Kidney (tissue), 14 donors: ENCODE measurements around the gene HLA-F. TPM values are rescaled to one million over a fixed set of nuclear protein-coding genes. Genes with fewer than 3 reads are reported as not detected.

Source experiments
- DNase-seq, 5 donors: peaks; one replicate each; pipeline ENCODE4 v3.0.0-alpha.2; 2013 to 2020
- FAIRE-seq: peaks from 2 replicates; lab custom pipeline; 2012; peaks lifted over from hg19 to GRCh38; lab: Jason Lieb, UNC
- H3K27ac ChIP-seq, 2 donors: one replicate each; pipeline ENCODE4 v1.7.0; 2013; ENCODE audit warnings: low read depth in 2 of 2, low read length in 2 of 2, inconsistent platforms in 1 of 2
- H3K27me3 ChIP-seq: one replicate; pipeline ENCODE4 v1.7.1; 2013; ENCODE audit warnings: low read length, inconsistent platforms; ENCODE audit not compliant: control insufficient read depth, insufficient read depth
- H3K36me3 ChIP-seq, 3 donors: one replicate each; pipeline versions ENCODE4 v1.7.0 to v1.7.1; 2013; ENCODE audit warnings: low read length in 3 of 3, control low read depth in 1 of 3, inconsistent platforms in 1 of 3; ENCODE audit not compliant: insufficient read depth in 3 of 3, control insufficient read depth in 2 of 3
- H3K4me1 ChIP-seq, 3 donors: one replicate each; pipeline versions ENCODE4 v1.7.0 to v1.7.1; 2013; ENCODE audit warnings: low read length in 3 of 3, inconsistent platforms in 1 of 3, low read depth in 1 of 3; ENCODE audit not compliant: control insufficient read depth in 2 of 3, insufficient read depth in 2 of 3
- H3K4me3 ChIP-seq, 3 donors: one replicate each; pipeline versions ENCODE4 v1.7.0 to v1.8.1; 2013; ENCODE audit warnings: low read length in 3 of 3, control low read depth in 1 of 3, inconsistent platforms in 1 of 3
- H3K9ac ChIP-seq, 3 donors: one replicate each; pipeline versions ENCODE4 v1.7.0 to v1.7.1; 2013; ENCODE audit warnings: low read length in 3 of 3, control low read depth in 1 of 3, inconsistent platforms in 1 of 3
- H3K9me3 ChIP-seq, 3 donors: one replicate each; pipeline versions ENCODE4 v1.7.0 to v1.7.1; 2013; ENCODE audit warnings: low read length in 3 of 3, control low read depth in 1 of 3, inconsistent platforms in 1 of 3; ENCODE audit not compliant: control insufficient read depth in 2 of 3, insufficient read depth in 1 of 3
- intact Hi-C: fragments of 100-400 bp; cut with DNase I; formaldehyde crosslinking; loops from one replicate; pipeline ENCODE4 v1.11.1; 2022
- polyA plus RNA-seq: library from polyadenylated mRNA; stranded (reverse); fragments of 350-450 nt; fragmentation: Illumina TruSeq; extraction: RNeasy Lipid Tissue Mini Kit (QIAGEN cat#74804); gene quantifications from one replicate; pipeline ENCODE4 v1.2.3, GENCODE V29; 2014; ENCODE audit warnings: low read depth, low replicate concordance; ENCODE audit not compliant: insufficient read depth
- total RNA-seq: library from RNA; stranded (reverse); fragmentation: NEBNext Ultra II Directional; extraction: Animal tissue kit (Norgen Biotek cat#: 25700); gene quantifications from one replicate; pipeline ENCODE4 v1.2.1, GENCODE V29; 2021
- TF ChIP-seq, protein P1 (sequence below): IDR thresholded peaks from 3 replicates; pipeline ENCODE4 v1.5.1; 2012; ENCODE audit warnings: mild to moderate bottlenecking, moderate library complexity, borderline replicate concordance; ENCODE audit not compliant: insufficient read depth; ENCODE audit errors: extremely low read depth
- donor health status: control.
- donor health status: control.
- donor health status: control.
- donor health status: control.
- donor health status: control.
- donor health status: DM: yes; HTN: yes; CAD: no.
- donor health status: Normal renal cell carcinoma (clear cell type).

The HLA-F gene
- total and polyA plus RNA-seq, 2 donors from 2014 or later: 52.1 to 87.8 TPM

DNA sequence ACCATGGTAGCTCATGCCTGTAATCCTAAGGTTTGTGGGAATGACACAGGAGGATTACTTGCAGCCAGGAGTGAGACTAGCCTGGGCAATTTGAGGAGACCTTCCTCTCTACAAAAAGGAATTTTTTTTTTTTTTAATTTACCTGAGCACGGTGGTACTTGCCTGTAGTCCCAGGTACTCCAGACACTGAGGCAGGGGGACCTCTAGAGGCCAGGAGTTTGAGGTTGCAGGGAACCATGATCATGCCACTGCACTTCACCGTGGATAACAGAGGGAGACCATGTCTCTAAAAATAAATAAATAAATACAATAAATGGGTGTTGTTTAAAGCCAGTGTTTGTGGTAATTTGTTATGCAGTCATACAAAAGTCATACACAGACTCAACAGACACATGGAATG, 2.4 kb upstream of the HLA-F start:
- Histone ChIP-seq H3K27ac (no peak overlapping the region), H3K9me3 (no peaks in the 10 kb centered on the region), H3K27me3 (peaks cover 11% of the 10 kb centered on the region), H3K4me3 (no peak overlapping the region), H3K9ac (no peak overlapping the region), H3K36me3 (no peaks in the 10 kb centered on the region), H3K4me1 (peaks cover 0 to 12% (median 0%) of the 10 kb centered on the region in 3 donors)
- FAIRE-seq (no peak), DNase-seq (no peak)
- TF ChIP-seq, protein P1, sequence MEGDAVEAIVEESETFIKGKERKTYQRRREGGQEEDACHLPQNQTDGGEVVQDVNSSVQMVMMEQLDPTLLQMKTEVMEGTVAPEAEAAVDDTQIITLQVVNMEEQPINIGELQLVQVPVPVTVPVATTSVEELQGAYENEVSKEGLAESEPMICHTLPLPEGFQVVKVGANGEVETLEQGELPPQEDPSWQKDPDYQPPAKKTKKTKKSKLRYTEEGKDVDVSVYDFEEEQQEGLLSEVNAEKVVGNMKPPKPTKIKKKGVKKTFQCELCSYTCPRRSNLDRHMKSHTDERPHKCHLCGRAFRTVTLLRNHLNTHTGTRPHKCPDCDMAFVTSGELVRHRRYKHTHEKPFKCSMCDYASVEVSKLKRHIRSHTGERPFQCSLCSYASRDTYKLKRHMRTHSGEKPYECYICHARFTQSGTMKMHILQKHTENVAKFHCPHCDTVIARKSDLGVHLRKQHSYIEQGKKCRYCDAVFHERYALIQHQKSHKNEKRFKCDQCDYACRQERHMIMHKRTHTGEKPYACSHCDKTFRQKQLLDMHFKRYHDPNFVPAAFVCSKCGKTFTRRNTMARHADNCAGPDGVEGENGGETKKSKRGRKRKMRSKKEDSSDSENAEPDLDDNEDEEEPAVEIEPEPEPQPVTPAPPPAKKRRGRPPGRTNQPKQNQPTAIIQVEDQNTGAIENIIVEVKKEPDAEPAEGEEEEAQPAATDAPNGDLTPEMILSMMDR: no peak
- intact Hi-C loops: no loop called here

- peak in 4 of 5 donors; percentile 15 to 85 (median 28) for DNase-seq
- Histone ChIP-seq H3K9ac (peak overlapping the region in 2 of 3 donors; percentile 80 to 93), H3K36me3 (peaks cover 0 to 2% (median 0%) of the 10 kb centered on the region in 3 donors), H3K4me1 (peaks cover 0 to 12% (median 0%) of the 10 kb centered on the region in 3 donors), H3K27ac (peak overlapping the region; percentile 83 to 94), H3K27me3 (peaks cover 11% of the 10 kb centered on the region), H3K9me3 (no peaks in the 10 kb centered on the region), H3K4me3 (peak overlapping the region in 2 of 3 donors; percentile 71 to 87)
- FAIRE-seq: no peak
- intact Hi-C loops: no loop called here
- TF ChIP-seq, protein P1: no peak
Measured at GRCh38 chr6:29723666-29724588, 693 bp downstream of the HLA-F start.

- no peak for FAIRE-seq
- H3K9ac ChIP-seq: no peak overlapping the region
- no peaks in the 10 kb centered on the region for H3K9me3 ChIP-seq
- TF ChIP-seq, protein P1: no peak
- peak overlapping the region in 1 of 3 donors; percentile 71 for H3K4me3 ChIP-seq
- H3K27me3 ChIP-seq: peaks cover 11% of the 10 kb centered on the region
- DNase-seq: no peak
- H3K27ac ChIP-seq: no peak overlapping the region
- intact Hi-C loops: no loop called here
- H3K4me1 ChIP-seq: peaks cover 0 to 12% (median 0%) of the 10 kb centered on the region in 3 donors
- peaks cover 0 to 2% (median 0%) of the 10 kb centered on the region in 3 donors for H3K36me3 ChIP-seq
Measured at GRCh38 chr6:29724937-29725869, 2.0 kb downstream of the HLA-F start.
